Raji (cell line): ENCODE data around the gene POLG.

Experiments
- POLR2A ChIP-seq: IDR thresholded peaks from 2 replicates; pipeline ENCODE4 v1.6.1; 2011; ENCODE audit warnings: low read depth, low read length, control low read depth; ENCODE audit not compliant: insufficient read depth

POLG gene

DNA sequence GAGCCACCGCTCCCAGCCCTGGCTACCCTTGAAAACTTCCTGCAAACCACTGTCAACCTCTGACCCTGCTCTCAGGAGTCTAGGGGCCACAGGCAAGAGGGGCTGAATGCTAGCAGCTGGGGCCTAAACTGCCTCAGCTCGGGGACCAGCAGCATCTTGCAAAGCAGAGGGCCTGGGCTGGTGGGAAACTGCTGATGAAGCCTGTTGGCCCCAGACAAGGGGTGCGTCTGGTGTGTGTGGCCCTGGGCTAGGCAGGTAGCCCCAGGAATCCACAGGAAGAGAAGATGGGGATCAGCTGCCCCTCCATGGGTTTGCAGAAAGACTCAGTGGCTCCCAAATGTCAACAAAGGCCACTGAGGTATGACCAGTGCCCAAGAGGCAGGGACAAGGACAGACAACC, 8.2 kb upstream of the POLG start:
- no peak for TF ChIP-seq POLR2A

GRCh38 chr15:89341316-89342005, 6.8 kb upstream of the POLG start:
- no peak for TF ChIP-seq POLR2A

- TF ChIP-seq POLR2A, result no peak
Measured at GRCh38 chr15:89340573-89340972, 5.9 kb upstream of the POLG start.

DNA sequence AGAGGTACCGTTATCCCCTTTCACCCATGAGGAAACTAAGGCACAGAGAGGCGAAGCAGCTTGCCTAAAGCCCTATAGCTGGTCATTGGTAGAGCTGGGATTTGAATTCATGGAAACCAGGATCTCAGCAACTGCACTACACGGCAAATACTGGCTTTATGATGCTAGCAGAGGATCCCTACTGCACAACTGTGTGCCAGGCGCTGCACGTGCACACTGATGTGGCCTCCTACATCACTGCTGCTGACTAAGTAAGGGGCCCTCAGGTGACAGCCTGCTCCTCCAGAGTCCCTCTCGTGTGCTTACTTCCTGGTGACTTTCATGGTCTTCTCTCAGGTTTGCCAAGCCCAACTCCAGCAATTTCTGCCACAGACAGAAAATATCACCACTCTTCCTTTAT, 3.4 kb upstream of the POLG start:
- no peak for TF ChIP-seq POLR2A

GRCh38 chr15:89335298-89336041, 846 bp upstream of the POLG start:
- no peak for TF ChIP-seq POLR2A

DNA sequence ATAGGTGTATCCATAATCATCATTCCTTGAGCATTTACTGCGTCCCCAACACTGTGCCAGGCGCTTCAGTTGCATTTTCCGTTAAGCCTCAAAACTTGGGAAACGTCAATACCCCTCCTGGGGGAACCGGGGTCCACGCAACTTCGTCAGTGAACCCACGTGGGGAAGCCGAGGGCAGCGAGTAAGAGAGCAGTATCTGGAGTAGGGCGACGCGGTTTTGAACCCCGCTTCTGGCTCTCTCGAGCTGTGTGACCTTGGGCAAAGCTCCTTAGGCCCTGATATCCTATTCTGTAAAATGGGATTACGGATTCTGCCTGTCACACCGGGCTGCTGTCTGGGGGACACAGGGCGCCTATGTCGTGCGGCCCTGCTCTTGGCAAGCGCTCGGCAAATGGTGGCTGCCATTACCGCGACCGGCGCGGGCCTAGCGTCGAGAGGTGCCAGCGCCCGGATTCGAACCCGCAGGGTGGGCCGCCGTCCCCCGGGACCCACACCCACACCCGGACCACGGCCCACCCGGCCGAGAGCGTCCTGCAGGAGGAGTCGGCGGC, 590 bp downstream of the POLG start:
- no peak for TF ChIP-seq POLR2A

DNA sequence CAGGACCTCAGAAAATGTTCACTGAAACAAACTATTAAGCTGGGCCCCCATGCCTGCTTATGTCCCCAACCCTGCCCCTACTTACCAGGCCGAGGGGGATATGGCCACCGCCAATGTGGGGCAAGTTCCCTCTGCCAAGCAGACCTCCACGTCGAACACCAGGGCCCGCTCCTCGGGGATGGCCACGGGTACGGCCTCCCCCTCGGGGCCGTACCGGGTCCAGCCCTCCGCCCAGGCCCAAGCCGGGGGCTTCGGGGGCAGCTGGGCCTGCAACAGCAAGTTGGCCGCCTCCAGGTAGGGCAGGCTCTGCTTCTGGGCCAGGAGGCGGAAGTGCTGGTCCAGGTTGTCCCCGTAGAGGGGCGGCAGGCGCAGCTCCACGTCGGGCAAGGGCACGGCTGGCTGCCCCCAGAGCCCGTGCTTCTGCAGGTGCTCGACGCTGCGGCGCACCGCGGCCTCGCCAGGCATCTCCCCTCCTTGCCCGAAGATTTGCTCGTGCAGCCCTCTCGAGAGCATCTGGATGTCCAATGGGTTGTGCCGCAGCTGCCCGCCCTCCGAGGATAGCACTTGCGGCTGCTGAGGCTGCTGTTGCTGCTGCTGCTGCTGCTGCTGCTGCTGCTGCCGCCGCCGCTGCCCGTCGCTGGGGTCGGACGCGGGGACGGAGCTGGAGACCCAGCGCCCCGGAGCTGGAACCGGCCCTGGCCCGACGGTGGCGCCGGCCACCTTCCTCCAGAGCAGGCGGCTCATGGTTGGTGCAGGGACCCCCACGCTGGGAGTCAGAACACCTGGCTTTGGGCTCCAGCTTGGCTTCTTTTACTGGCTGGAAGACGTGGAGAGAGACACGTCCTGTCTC, 1.4 kb downstream of the POLG start:
- no peak for TF ChIP-seq POLR2A

- no peak for TF ChIP-seq POLR2A
Measured at GRCh38 chr15:89332446-89332845, 2.2 kb downstream of the POLG start.

- no peak for TF ChIP-seq POLR2A
Measured at GRCh38 chr15:89330881-89331595, 3.6 kb downstream of the POLG start.

- TF ChIP-seq POLR2A, result no peak
Measured at GRCh38 chr15:89330119-89330518, 4.5 kb downstream of the POLG start.

DNA sequence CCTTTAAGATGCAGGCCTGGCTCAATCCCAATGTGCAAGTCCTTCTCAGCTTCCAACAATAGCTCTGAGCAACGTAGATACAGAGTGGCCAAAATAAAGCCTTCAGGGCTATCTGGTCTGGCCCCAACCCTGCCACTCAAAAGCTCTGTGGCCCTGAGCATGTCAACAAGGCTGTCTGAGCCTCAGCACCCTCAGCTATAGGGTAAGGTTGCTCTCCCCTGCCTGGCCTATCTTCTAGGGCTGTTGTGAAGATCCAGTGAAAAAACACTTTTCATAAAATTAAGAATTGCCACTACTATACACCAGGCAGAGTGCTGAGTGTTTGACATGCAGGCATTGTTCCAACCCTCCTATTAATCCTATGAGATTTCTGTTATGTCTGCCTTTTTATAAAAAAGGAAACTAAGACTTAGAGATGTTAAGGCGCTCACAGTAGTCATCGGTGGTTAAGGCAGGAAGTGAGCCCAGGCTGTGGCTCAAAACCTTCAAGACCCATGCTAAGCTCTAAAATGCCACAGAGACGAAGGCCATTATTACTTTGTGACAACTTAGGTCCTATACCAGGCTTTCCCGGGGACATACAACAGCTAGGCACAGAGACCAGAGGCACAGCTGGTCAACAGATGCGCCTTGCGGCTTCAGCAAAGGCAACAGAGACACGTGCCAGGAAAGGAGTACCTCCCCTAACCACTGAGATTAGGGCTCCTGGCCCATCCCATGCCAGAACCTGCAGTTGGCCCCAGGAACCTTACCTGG, 5.1 kb downstream of the POLG start:
- TF ChIP-seq POLR2A, result no peak

DNA sequence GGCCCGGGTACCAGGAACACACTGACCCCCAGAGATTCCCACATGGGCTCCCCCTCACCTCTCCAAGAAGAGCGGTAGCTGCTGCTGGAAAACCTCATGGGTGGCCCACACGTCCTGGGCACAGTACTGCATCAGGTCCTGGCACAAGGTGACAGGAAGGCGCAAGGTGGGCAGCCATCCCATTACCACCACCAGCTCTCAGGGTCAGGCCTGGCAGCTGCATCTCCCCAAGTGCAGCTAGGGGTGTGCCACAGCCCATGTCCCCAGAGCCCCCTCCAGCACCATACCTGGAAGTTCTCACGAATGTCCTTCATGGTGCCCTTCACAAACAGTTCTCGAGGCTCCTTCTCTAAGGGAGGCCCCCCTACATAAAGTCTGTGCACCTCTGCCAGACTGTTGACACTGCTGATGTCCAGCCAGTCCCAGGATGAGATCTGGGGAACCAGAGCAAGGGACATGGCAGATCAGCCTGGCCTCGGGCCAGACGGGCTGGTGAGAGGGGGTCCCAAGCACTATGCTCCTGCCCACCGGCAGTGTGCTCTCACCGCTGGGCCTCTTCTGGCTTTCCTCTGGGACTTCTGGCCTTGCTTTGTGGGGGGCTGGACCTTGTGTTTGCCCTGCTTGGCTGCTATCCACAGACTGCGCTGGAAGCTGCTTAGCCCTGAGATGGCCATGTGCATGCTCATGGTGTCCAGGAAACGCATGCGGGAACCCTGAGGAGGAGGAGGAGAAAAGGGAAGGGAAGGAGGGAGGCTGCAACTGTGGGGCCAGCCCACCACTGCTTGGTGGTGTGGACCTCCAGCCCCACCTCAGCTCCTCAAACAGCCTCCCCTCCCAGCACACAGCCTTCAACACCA, 6.0 kb downstream of the POLG start:
- TF ChIP-seq POLR2A, result no peak

- no peak for TF ChIP-seq POLR2A
Measured at GRCh38 chr15:89327113-89327512, 7.5 kb downstream of the POLG start.
